IMR-90 (cell line): ENCODE data around the gene RIOK2.

ENCODE experiments used
- CTCF ChIP-seq: conservative IDR thresholded peaks from 2 replicates; pipeline ENCODE4 v1.5.1; 2012; ENCODE audit warnings: mild to moderate bottlenecking, low read depth, low read length, improper control_type of control experiment
- MAFK ChIP-seq: IDR thresholded peaks from 2 replicates; pipeline ENCODE4 v1.6.1; 2012; ENCODE audit warnings: low read depth, low read length, improper control_type of control experiment
- MXI1 ChIP-seq: IDR thresholded peaks from 2 replicates; pipeline ENCODE4 v1.6.1; 2012; ENCODE audit warnings: low read depth, mild to moderate bottlenecking, low read length, moderate library complexity, borderline replicate concordance
- POLR2A ChIP-seq: IDR thresholded peaks from 2 replicates; pipeline ENCODE4 v1.6.1; 2012; ENCODE audit warnings: mild to moderate bottlenecking, low read depth, low read length
- SMC3 ChIP-seq: fragments of 150-350 bp; IDR thresholded peaks from 2 replicates; pipeline ENCODE4 v1.6.1; 2016; ENCODE audit warnings: low read depth, mild to moderate bottlenecking, antibody characterized with exemption, low read length, moderate library complexity

- TF ChIP-seq CTCF (no peak), POLR2A (no peak), MXI1 (no peak), MAFK (no peak), SMC3 (no peak)
Observed at GRCh38 chr5:97164846-97165245, 18.2 kb downstream of the RIOK2 start.
